Keratinocyte (primary cell): ENCODE results near the gene MLN. TPM values are rescaled to one million over a fixed set of nuclear protein-coding genes. Genes with fewer than 3 reads are reported as not detected.

Experiments
- DNase-seq: peaks from one replicate; pipeline ENCODE4 v3.0.0-alpha.2; 2011; ENCODE audit warnings: low read depth, missing footprints, low spot score
- FAIRE-seq: peaks from 2 replicates; lab custom pipeline; 2011; peaks lifted over from hg19 to GRCh38; lab: Jason Lieb, UNC
- H2AFZ ChIP-seq: 2 replicates; pipeline ENCODE4 v1.6.0; 2012; ENCODE audit warnings: low read length, control low read depth, inconsistent platforms; ENCODE audit not compliant: control insufficient read depth
- H3K27ac ChIP-seq: 2 replicates; pipeline ENCODE4 v1.5.1; 2011; ENCODE audit warnings: low read length; ENCODE audit not compliant: control insufficient read depth, insufficient read depth
- H3K27me3 ChIP-seq: 3 replicates; pipeline ENCODE4 v1.6.0; 2011; ENCODE audit warnings: low read length; ENCODE audit not compliant: control insufficient read depth, insufficient read depth; ENCODE audit errors: extremely low read depth
- H3K36me3 ChIP-seq, 2 experiments: 2 replicates in 1 of 2; 3 replicates in 1 of 2; pipeline ENCODE4 v1.5.1; 2011; ENCODE audit warnings: low read length in 2 of 2, mild to moderate bottlenecking in 1 of 2; ENCODE audit not compliant: control insufficient read depth in 2 of 2, insufficient read depth in 2 of 2; ENCODE audit errors: extremely low read depth in 1 of 2
- H3K4me1 ChIP-seq: 3 replicates; pipeline ENCODE4 v1.5.1; 2011; ENCODE audit warnings: low read length; ENCODE audit not compliant: control insufficient read depth, insufficient read depth; ENCODE audit errors: extremely low read depth
- H3K4me2 ChIP-seq: 3 replicates; pipeline ENCODE4 v1.6.0; 2011; ENCODE audit warnings: low read depth, low read length; ENCODE audit not compliant: control insufficient read depth, insufficient read depth; ENCODE audit errors: extremely low read depth
- H3K4me3 ChIP-seq, 3 experiments: fragments of 200-600 bp in 1 of 3; sonication (generic) in 1 of 3; 2 replicates in 2 of 3; 3 replicates in 1 of 3; pipeline ENCODE4 v1.5.1; 2011 to 2016; ENCODE audit warnings: low read length in 3 of 3, mild to moderate bottlenecking in 3 of 3, control low read depth in 2 of 3, inconsistent platforms in 1 of 3, low read depth in 1 of 3, mixed read lengths in 1 of 3, mixed run types in 1 of 3, moderate library complexity in 1 of 3; ENCODE audit not compliant: control insufficient read depth in 2 of 3, insufficient read depth in 2 of 3; ENCODE audit errors: extremely low read depth in 1 of 3
- H3K79me2 ChIP-seq: 2 replicates; pipeline ENCODE4 v1.6.0; 2012; ENCODE audit warnings: low read length; ENCODE audit not compliant: control insufficient read depth, insufficient read depth
- H3K9ac ChIP-seq: 3 replicates; pipeline ENCODE4 v1.6.0; 2011; ENCODE audit warnings: low read length; ENCODE audit not compliant: control insufficient read depth, insufficient read depth; ENCODE audit errors: extremely low read depth
- H3K9me1 ChIP-seq: 3 replicates; pipeline ENCODE4 v1.6.0; 2011; ENCODE audit warnings: low read length; ENCODE audit not compliant: control insufficient read depth, insufficient read depth; ENCODE audit errors: extremely low read depth
- H3K9me3 ChIP-seq: 2 replicates; pipeline ENCODE4 v1.5.1; 2012; ENCODE audit warnings: low read depth, low read length; ENCODE audit not compliant: control insufficient read depth
- H4K20me1 ChIP-seq: 3 replicates; pipeline ENCODE4 v1.6.0; 2011; ENCODE audit warnings: low read length; ENCODE audit not compliant: control insufficient read depth, insufficient read depth; ENCODE audit errors: extremely low read depth
- EZH2 ChIP-seq: IDR thresholded peaks from one replicate; pipeline ENCODE4 v1.6.1; 2012; ENCODE audit warnings: inconsistent platforms, mild to moderate bottlenecking, low read length, moderate library complexity
- dilution Hi-C: fragments of 300-500 bp; cut with MboI; formaldehyde crosslinking; loops from one replicate; pipeline ENCODE4 v1.7.0; 2020; ENCODE audit warnings: low sequenced_read_pairs; ENCODE audit not compliant: extremely low pct_ligation_motif_present
- polyA plus RNA-seq, 5 experiments: library from polyadenylated mRNA; depleted of rRNA in 3 of 5; stranded (reverse) in 3 of 5; stranded (forward) in 1 of 5; unstranded in 1 of 5; fragments of >200 nt; gene quantifications; 1 replicate in 1 of 5; 2 replicates in 3 of 5; 3 replicates in 1 of 5; pipeline versions ENCODE4 v1.2.1 to v1.2.3, GENCODE V29; 2011 to 2012; ENCODE audit warnings: missing spikeins in 2 of 5, low read depth in 1 of 5, low replicate concordance in 1 of 5
- TF ChIP-seq, protein P1 (sequence below), 3 experiments: IDR thresholded peaks in 1 of 3; conservative IDR thresholded peaks in 1 of 3; optimal IDR thresholded peaks in 1 of 3; 2 replicates in 2 of 3; 3 replicates in 1 of 3; pipeline versions ENCODE3 to v1.5.1; 2011; ENCODE audit warnings: low read length in 3 of 3, mild to moderate bottlenecking in 3 of 3, moderate library complexity in 2 of 3, control low read depth in 1 of 3, inconsistent platforms in 1 of 3; ENCODE audit not compliant: insufficient read depth in 2 of 3; ENCODE audit errors: extremely low read depth in 1 of 3

MLN gene
- polyA plus RNA-seq, 1 donor (not counting 4 experiments of a cell fraction or from before 2014, with no cell fraction given), result not detected

DNA sequence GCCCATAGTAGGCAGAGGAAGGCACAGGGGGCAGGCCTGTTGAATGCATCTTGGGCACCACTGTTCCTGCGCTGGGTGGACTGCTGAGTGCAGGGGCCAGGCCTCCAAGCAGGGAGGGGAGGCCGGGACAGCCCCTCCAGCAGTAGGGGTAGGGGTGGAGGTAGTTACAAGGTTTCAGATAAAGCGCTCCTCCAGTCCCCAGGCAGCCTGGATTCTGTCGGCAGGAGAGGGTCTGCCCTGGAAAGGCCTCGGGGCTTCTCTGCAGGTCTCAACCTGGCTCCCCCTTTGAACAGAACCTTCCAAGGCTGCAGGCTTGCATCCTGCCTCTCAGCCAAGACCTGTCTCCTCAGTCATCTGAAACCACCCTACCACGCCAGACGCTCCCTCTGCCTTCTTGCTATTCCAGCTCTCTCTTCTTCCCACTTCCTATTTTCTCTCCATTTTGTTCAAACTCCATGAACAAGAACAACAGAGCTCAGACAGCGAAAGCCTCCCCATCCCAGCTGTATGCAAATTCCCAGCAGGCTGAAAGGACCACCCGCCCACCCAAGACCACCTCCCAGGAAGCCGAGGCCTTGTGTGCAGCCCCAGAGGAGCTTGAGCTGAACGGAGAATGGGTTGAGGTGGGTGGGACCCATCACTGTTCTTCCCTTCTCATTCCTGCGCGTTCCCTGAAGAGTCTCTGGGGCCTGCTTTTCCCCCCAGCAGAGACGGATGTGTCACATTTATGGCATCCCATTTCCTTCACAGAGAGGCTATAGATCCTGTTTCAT lies 1.4 kb downstream of the MLN start:
- Histone ChIP-seq H3K4me1 (no peaks in the 10 kb centered on the region), H4K20me1 (no peaks in the 10 kb centered on the region), H3K9me1 (no peaks in the 10 kb centered on the region), H3K9ac (no peak overlapping the region), H3K27ac (no peak overlapping the region), H2AFZ (no peak overlapping the region), H3K4me3 (no peak overlapping the region), H3K4me2 (no peak overlapping the region), H3K9me3 (no peaks in the 10 kb centered on the region), H3K27me3 (no peaks in the 10 kb centered on the region), H3K36me3 (no peaks in the 10 kb centered on the region), H3K79me2 (no peaks in the 10 kb centered on the region)
- dilution Hi-C loops, result no loop called here
- DNase-seq (no peak), FAIRE-seq (no peak)
- TF ChIP-seq EZH2, result no peak
- TF ChIP-seq, protein P1, sequence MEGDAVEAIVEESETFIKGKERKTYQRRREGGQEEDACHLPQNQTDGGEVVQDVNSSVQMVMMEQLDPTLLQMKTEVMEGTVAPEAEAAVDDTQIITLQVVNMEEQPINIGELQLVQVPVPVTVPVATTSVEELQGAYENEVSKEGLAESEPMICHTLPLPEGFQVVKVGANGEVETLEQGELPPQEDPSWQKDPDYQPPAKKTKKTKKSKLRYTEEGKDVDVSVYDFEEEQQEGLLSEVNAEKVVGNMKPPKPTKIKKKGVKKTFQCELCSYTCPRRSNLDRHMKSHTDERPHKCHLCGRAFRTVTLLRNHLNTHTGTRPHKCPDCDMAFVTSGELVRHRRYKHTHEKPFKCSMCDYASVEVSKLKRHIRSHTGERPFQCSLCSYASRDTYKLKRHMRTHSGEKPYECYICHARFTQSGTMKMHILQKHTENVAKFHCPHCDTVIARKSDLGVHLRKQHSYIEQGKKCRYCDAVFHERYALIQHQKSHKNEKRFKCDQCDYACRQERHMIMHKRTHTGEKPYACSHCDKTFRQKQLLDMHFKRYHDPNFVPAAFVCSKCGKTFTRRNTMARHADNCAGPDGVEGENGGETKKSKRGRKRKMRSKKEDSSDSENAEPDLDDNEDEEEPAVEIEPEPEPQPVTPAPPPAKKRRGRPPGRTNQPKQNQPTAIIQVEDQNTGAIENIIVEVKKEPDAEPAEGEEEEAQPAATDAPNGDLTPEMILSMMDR (optimal IDR thresholded peaks at IDR 0.05 in 1 of 3, IDR thresholded peaks at IDR 0.05 in 1 of 3, conservative IDR thresholded peaks at IDR 0.05 in 1 of 3; ENCODE audit: extremely low read depth in 1 of 3, insufficient read depth in 2 of 3, low read length in 3 of 3), result no peak

DNA sequence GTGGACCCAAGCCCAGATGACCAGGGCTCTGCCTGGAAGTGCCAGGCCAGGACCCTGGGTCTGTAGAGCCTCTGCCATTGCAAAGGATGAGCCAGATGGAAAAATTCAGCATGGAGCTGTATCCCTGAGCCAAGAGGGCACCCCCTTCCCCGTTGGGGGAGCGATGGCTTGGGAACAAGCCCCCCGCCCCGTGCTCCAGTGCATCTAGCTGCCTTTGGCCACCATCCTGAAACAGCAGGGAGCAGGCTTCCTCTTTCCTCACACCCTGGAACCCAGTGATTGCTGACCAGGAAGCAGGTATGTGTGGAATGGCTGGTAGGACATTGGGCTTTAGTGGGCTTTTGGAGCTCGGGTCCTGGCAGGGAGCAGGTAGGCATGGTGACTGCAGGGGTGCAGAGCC lies 2.2 kb downstream of the MLN start:
- no peak for FAIRE-seq
- Histone ChIP-seq H2AFZ (no peak overlapping the region), H3K27me3 (no peaks in the 10 kb centered on the region), H3K4me2 (no peak overlapping the region), H3K27ac (no peak overlapping the region), H3K9me3 (no peaks in the 10 kb centered on the region), H3K79me2 (no peaks in the 10 kb centered on the region), H3K4me3 (no peak overlapping the region), H4K20me1 (no peaks in the 10 kb centered on the region), H3K9ac (no peak overlapping the region), H3K9me1 (no peaks in the 10 kb centered on the region), H3K4me1 (no peaks in the 10 kb centered on the region), H3K36me3 (no peaks in the 10 kb centered on the region)
- TF ChIP-seq, protein P1 (optimal IDR thresholded peaks at IDR 0.05 in 1 of 3, IDR thresholded peaks at IDR 0.05 in 1 of 3, conservative IDR thresholded peaks at IDR 0.05 in 1 of 3; ENCODE audit: extremely low read depth in 1 of 3, insufficient read depth in 2 of 3, low read length in 3 of 3), result no peak
- TF ChIP-seq EZH2, result no peak
- no peak for DNase-seq
- dilution Hi-C loops, result no loop called here
